Measurements from ENCODE around the gene OR2S2. TPM values are rescaled to one million over a fixed set of nuclear protein-coding genes. Genes with fewer than 3 reads are reported as not detected.

OR2S2 gene
- total RNA-seq, 6 donors from 2014 or later, result not detected

DNA sequence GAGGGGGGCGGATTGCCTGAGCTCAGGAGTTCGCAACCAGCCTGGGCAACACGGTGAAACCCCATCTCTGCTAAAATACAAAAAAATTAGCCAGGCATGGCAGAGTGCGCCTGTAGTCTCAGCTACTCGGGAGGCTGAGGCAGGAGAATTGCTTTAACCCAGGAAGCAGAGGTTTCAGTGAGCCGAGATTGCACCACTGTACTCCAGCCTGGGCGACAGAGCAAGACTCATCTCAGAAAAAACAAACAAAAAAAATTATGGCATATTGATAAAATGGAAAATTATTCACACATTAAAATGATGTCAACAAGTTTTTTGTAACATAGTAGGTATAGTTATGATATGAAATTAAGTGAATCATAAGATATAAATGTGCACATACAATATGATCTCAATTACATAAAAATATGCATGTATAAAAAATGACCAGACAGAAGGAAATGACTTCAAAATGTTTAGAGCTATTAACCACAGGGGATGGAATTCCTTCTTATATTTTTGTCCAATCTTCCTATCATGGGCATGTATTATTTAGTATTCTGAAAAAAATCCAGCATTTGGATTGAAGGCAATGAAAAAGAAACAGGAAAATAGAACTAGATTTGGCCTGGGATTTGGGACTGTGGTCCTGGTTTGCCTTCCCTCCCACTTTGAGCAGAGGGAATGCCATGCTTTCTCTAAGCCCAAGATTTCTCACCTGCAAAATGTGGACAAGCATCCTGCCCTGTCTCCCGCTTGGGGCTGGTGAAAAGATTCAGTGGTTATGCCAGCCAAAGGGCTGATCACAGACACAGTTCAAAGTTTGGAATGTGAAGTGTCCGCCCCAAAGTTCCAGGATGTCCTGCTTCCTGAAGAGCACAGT, 29.1 kb downstream of the OR2S2 start:
- DNase-seq (no peak), ATAC-seq (ENCODE audit: low FRiP score in 2 of 2) (no peak)
- H3K4me3 ChIP-seq, result no peak overlapping the region
- H3K4me1 ChIP-seq, result peaks cover 0 to 18% (median 16%) of the 10 kb centered on the region in 4 donors
- TF ChIP-seq EP300 (IDR thresholded peaks at IDR 0.05), result no peak
- TF ChIP-seq POLR2AphosphoS5 (IDR thresholded peaks at IDR 0.05), result no peak
- TF ChIP-seq POLR2A (IDR thresholded peaks at IDR 0.05), result no peak
- H3K9me3 ChIP-seq, result no peaks in the 10 kb centered on the region
- H3K27me3 ChIP-seq, result no peaks in the 10 kb centered on the region
- peak overlapping the region in 1 of 4 donors; percentile 18 for H3K27ac ChIP-seq
- 83 to 84% methylated on average over 8 to 9 of the region's 9 CpGs for WGBS, 2 donors
- no peaks in the 10 kb centered on the region for H3K36me3 ChIP-seq

DNA sequence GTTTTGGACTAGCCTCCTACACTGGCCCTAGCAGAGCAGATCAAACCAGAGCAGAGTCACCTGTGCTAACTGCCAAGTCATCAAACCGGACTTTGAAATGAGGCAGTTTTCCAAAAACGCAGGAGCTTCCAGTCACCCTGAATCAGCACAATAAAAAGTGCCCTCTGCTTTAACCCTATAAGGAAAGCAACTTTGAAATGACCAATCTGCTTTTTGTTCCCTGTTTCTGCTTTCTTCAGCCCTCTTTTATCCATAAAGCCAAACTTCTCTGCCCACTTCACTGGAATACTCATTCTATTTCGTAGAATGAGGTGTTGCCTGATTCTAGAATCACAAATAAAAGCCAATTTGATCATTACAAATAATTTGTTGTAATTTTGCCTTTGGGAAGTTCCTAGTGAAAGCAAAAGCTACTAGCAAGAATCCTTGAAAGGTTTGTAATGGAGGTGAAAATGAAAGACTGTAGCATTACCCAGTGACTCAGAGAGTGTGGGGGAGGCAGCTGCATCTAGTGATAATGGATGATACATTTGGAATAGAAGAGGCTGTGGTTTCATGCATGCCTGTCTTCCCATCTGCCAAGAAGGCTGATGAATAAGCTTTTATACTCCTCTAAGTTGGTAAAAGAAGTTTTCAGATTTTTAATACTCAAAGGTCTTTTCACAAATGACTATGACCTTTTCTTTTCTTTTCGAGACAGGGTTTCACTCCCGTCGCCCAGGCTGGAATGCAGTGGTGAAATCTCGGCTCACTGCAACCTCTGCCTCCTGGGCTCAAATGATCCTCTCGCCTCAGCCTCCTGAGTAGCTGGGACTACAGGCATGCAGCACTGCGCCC, 33.8 kb downstream of the OR2S2 start:
- Histone ChIP-seq H3K4me3 (no peak overlapping the region), H3K4me1 (peaks cover 3 to 13% (median 9%) of the 10 kb centered on the region in 4 donors), H3K36me3 (no peaks in the 10 kb centered on the region), H3K9me3 (no peaks in the 10 kb centered on the region), H3K27me3 (no peaks in the 10 kb centered on the region), H3K27ac (peak overlapping the region in 3 of 4 donors; percentile 0 to 49 (median 10))
- TF ChIP-seq, protein P1, sequence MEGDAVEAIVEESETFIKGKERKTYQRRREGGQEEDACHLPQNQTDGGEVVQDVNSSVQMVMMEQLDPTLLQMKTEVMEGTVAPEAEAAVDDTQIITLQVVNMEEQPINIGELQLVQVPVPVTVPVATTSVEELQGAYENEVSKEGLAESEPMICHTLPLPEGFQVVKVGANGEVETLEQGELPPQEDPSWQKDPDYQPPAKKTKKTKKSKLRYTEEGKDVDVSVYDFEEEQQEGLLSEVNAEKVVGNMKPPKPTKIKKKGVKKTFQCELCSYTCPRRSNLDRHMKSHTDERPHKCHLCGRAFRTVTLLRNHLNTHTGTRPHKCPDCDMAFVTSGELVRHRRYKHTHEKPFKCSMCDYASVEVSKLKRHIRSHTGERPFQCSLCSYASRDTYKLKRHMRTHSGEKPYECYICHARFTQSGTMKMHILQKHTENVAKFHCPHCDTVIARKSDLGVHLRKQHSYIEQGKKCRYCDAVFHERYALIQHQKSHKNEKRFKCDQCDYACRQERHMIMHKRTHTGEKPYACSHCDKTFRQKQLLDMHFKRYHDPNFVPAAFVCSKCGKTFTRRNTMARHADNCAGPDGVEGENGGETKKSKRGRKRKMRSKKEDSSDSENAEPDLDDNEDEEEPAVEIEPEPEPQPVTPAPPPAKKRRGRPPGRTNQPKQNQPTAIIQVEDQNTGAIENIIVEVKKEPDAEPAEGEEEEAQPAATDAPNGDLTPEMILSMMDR (IDR thresholded peaks at IDR 0.05), result no peak
- TF ChIP-seq EP300 (IDR thresholded peaks at IDR 0.05) (no peak), POLR2AphosphoS5 (IDR thresholded peaks at IDR 0.05) (no peak), POLR2A (IDR thresholded peaks at IDR 0.05) (no peak)
- WGBS, 2 donors, result 71% methylated on average over 9 of the region's 9 CpGs
- peak in 1 of 2 donors; percentile 92 for ATAC-seq (ENCODE audit: low FRiP score in 2 of 2)
- DNase-seq, result no peak

DNA sequence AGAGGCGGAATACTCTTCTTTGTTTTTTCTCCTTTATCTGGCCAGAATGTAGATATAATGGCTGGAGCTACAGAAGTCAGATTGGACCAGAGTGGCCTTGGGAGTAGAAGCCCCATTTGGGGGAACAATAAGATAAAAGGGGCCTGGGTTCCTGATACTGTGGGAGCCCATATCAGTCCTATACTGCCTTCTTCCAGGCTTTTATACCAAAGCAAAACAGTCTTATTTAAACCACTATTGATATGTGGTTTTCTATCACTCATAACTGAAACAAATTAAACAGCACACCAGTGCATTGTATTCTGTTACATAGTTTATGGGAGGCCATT, 34.4 kb downstream of the OR2S2 start:
- TF ChIP-seq EP300 (IDR thresholded peaks at IDR 0.05), result no peak
- TF ChIP-seq POLR2AphosphoS5 (IDR thresholded peaks at IDR 0.05), result no peak
- no peak for TF ChIP-seq POLR2A (IDR thresholded peaks at IDR 0.05)
- TF ChIP-seq, protein P1 (IDR thresholded peaks at IDR 0.05), result no peak
- ATAC-seq (ENCODE audit: low FRiP score in 2 of 2) (no peak), DNase-seq (no peak)
- H3K4me1 ChIP-seq, result peaks cover 7 to 13% (median 9%) of the 10 kb centered on the region in 4 donors
- no peaks in the 10 kb centered on the region for H3K9me3 ChIP-seq
- H3K36me3 ChIP-seq, result no peaks in the 10 kb centered on the region
- WGBS, 2 donors, result 95% methylated on average over 1 of the region's 1 CpG
- H3K4me3 ChIP-seq, result no peak overlapping the region
- peak overlapping the region in 3 of 4 donors; percentile 0 to 49 (median 10) for H3K27ac ChIP-seq
- no peaks in the 10 kb centered on the region for H3K27me3 ChIP-seq

DNA sequence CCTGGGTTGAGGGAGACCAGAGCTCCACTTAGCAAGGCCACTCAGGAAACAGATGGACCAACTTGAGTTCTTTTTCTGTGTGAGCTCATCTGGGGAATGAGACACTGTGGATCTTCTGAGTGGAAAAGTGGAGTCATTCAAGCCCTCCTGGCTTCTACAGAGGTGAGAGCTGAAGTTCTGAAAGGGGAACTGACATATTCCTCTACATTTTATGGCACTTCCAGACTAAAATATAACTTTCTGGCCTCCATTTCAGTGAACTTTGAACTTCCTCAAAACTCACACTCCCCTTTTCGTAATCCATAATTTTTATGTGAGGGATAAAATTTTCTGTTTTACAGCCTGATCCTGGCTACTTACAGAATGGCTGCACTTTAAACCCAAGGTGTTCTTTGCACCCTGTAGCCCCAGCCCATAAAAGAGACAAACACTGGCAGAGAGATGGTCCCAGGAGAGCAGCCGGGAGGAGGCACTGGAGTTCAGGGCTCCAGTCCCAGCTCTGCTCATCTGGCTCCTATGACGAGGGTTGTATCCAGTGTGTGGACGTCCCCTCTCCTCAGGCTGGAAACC, 37.8 kb downstream of the OR2S2 start:
- Histone ChIP-seq H3K4me3 (no peak overlapping the region), H3K27me3 (no peaks in the 10 kb centered on the region), H3K4me1 (peaks cover 8 to 17% (median 9%) of the 10 kb centered on the region in 4 donors), H3K27ac (peak overlapping the region in 2 of 4 donors; percentile 13 to 80), H3K9me3 (no peaks in the 10 kb centered on the region), H3K36me3 (no peaks in the 10 kb centered on the region)
- peak in 1 of 2 donors; percentile 39 for ATAC-seq (ENCODE audit: low FRiP score in 2 of 2)
- no peak for DNase-seq
- WGBS, 2 donors, result 71 to 90% methylated on average over 2 to 4 of the region's 4 CpGs
- TF ChIP-seq, protein P1 (IDR thresholded peaks at IDR 0.05), result no peak
- TF ChIP-seq POLR2A (IDR thresholded peaks at IDR 0.05) (no peak), POLR2AphosphoS5 (IDR thresholded peaks at IDR 0.05) (no peak), EP300 (IDR thresholded peaks at IDR 0.05) (no peak)

Measured in upper lobe of left lung (tissue), 6 donors.